CD14-positive monocyte (primary cell): Measurements from ENCODE around the gene IGSF9B. TPM values are rescaled to one million over a fixed set of nuclear protein-coding genes. Genes with fewer than 3 reads are reported as not detected.

Source experiments
- DNase-seq, 3 donors: peaks; one replicate each; pipeline ENCODE4 v3.0.0-alpha.2; 2011 to 2022
- H2AFZ ChIP-seq: 2 replicates; pipeline ENCODE4 v1.6.0; 2012; ENCODE audit warnings: mild to moderate bottlenecking, low read depth, low read length, inconsistent platforms; ENCODE audit not compliant: insufficient read depth, poor library complexity, severe bottlenecking
- H3K27ac ChIP-seq, 2 donors: 1 replicate in 1 of 2; 2 replicates in 1 of 2; pipeline ENCODE4 v1.5.1; 2012 to 2013; ENCODE audit warnings: low read length in 2 of 2, control low read depth in 1 of 2, inconsistent platforms in 1 of 2, low read depth in 1 of 2, mild to moderate bottlenecking in 1 of 2
- H3K27me3 ChIP-seq, 2 donors: one replicate each; pipeline versions ENCODE4 v1.6.0 to v1.6.1; 2011 to 2013; ENCODE audit warnings: low read length in 2 of 2; ENCODE audit not compliant: control insufficient read depth in 2 of 2, insufficient read depth in 2 of 2
- H3K36me3 ChIP-seq, 2 donors: replicated peaks in 1 of 2; 1 replicate in 1 of 2; 2 replicates in 1 of 2; pipeline versions ENCODE4 v1.5.1 to v1.6.1; 2012 to 2013; ENCODE audit warnings: low read length in 2 of 2, control low read depth in 1 of 2, inconsistent platforms in 1 of 2, mild to moderate bottlenecking in 1 of 2; ENCODE audit not compliant: insufficient read depth in 2 of 2, control insufficient read depth in 1 of 2
- H3K4me1 ChIP-seq, 2 donors: 1 replicate in 1 of 2; 2 replicates in 1 of 2; pipeline versions ENCODE4 v1.5.1 to v1.6.1; 2012 to 2013; ENCODE audit warnings: low read length in 2 of 2, control low read depth in 1 of 2, inconsistent platforms in 1 of 2, mild to moderate bottlenecking in 1 of 2, moderate library complexity in 1 of 2; ENCODE audit not compliant: insufficient read depth in 2 of 2, control insufficient read depth in 1 of 2
- H3K4me2 ChIP-seq: replicated peaks from 2 replicates; pipeline ENCODE3; 2012; ENCODE audit warnings: low read length, moderate library complexity, mild to moderate bottlenecking; ENCODE audit not compliant: poor library complexity, severe bottlenecking; ENCODE audit errors: extremely low read depth
- H3K4me3 ChIP-seq, 3 experiments: fragments of 200-600 bp in 1 of 3; sonication (generic) in 1 of 3; replicated peaks in 1 of 3; 1 replicate in 2 of 3; 2 replicates in 1 of 3; pipeline ENCODE4 v1.5.1; 2011 to 2013; ENCODE audit warnings: low read length in 3 of 3, mild to moderate bottlenecking in 3 of 3, control low read depth in 2 of 3, low read depth in 2 of 3, inconsistent platforms in 1 of 3, moderate library complexity in 1 of 3
- H3K79me2 ChIP-seq: 2 replicates; pipeline ENCODE4 v1.6.0; 2012; ENCODE audit warnings: mild to moderate bottlenecking, control low read depth, inconsistent platforms, low read length, moderate library complexity; ENCODE audit not compliant: insufficient read depth
- H3K9ac ChIP-seq: 2 replicates; pipeline ENCODE4 v1.6.0; 2017; ENCODE audit warnings: low read length, mild to moderate bottlenecking; ENCODE audit not compliant: insufficient read depth, poor library complexity, severe bottlenecking
- H3K9me3 ChIP-seq, 2 donors: replicated peaks in 1 of 2; 1 replicate in 1 of 2; 2 replicates in 1 of 2; pipeline versions ENCODE4 v1.5.1 to v1.6.1; 2012 to 2013; ENCODE audit warnings: low read length in 2 of 2, control low read depth in 1 of 2; ENCODE audit not compliant: control insufficient read depth in 1 of 2, insufficient read depth in 1 of 2
- H4K20me1 ChIP-seq: 2 replicates; pipeline ENCODE4 v1.6.0; 2012; ENCODE audit warnings: mild to moderate bottlenecking, low read length, control low read depth, moderate library complexity; ENCODE audit not compliant: insufficient read depth
- H3K27ac Mint-ChIP-seq, 7 donors: one replicate each; pipeline ENCODE4 v1.8.0; 2020; ENCODE audit warnings: mild to moderate bottlenecking in 7 of 7, mixed read lengths in 7 of 7, moderate library complexity in 6 of 7, inconsistent platforms in 2 of 7
- H3K27me3 Mint-ChIP-seq, 3 donors: one replicate each; pipeline ENCODE4 v1.8.0; 2021 to 2022; ENCODE audit warnings: low read depth in 3 of 3, mild to moderate bottlenecking in 3 of 3, mixed read lengths in 3 of 3, moderate library complexity in 3 of 3, inconsistent platforms in 1 of 3
- H3K36me3 Mint-ChIP-seq, 2 donors: one replicate each; pipeline ENCODE4 v1.8.0; 2020; ENCODE audit warnings: mixed read lengths in 2 of 2, inconsistent platforms in 1 of 2, mild to moderate bottlenecking in 1 of 2
- H3K4me1 Mint-ChIP-seq: one replicate; pipeline ENCODE4 v1.8.0; 2020; ENCODE audit warnings: mild to moderate bottlenecking, mixed read lengths
- H3K4me3 Mint-ChIP-seq, 2 donors: one replicate each; pipeline ENCODE4 v1.8.0; 2020; ENCODE audit warnings: mild to moderate bottlenecking in 2 of 2, mixed read lengths in 2 of 2, moderate library complexity in 1 of 2
- H3K9me3 Mint-ChIP-seq, 7 donors: one replicate each; pipeline ENCODE4 v1.8.0; 2020 to 2022; ENCODE audit warnings: mixed read lengths in 7 of 7, mild to moderate bottlenecking in 6 of 7, moderate library complexity in 6 of 7, inconsistent platforms in 2 of 7
- WGBS: methylation state at CpG from one replicate; pipeline ENCODE4 v1.1.5; 2013; ENCODE audit warnings: missing lambda C conversion rate; ENCODE audit not compliant: insufficient coverage; 5-methylcytosine and 5-hydroxymethylcytosine counted together
- intact Hi-C, 2 donors: fragments of 100-400 bp; cut with micrococcal nuclease; formaldehyde crosslinking; loops; one replicate each; pipeline versions ENCODE4 v1.15.0 to v1.15.1; 2023
- polyA plus RNA-seq, 3 donors: library from polyadenylated mRNA; depleted of rRNA in 1 of 3; unstranded in 2 of 3; stranded (reverse) in 1 of 3; fragments of 300-500 nt in 2 of 3; fragments of >200 nt in 1 of 3; fragmentation: Illumina TruSeq in 2 of 3; gene quantifications; 1 replicate in 2 of 3; 2 replicates in 1 of 3; pipeline ENCODE4 v1.2.3, GENCODE V29; 2012 to 2021
- TF ChIP-seq, protein P1 (sequence below): fragments of 200-600 bp; IDR thresholded peaks from one replicate; pipeline ENCODE4 v1.8.0; 2022; ENCODE audit warnings: antibody characterized with exemption, mild to moderate bottlenecking

The IGSF9B gene
- polyA plus RNA-seq, 3 donors = not detected

DNA sequence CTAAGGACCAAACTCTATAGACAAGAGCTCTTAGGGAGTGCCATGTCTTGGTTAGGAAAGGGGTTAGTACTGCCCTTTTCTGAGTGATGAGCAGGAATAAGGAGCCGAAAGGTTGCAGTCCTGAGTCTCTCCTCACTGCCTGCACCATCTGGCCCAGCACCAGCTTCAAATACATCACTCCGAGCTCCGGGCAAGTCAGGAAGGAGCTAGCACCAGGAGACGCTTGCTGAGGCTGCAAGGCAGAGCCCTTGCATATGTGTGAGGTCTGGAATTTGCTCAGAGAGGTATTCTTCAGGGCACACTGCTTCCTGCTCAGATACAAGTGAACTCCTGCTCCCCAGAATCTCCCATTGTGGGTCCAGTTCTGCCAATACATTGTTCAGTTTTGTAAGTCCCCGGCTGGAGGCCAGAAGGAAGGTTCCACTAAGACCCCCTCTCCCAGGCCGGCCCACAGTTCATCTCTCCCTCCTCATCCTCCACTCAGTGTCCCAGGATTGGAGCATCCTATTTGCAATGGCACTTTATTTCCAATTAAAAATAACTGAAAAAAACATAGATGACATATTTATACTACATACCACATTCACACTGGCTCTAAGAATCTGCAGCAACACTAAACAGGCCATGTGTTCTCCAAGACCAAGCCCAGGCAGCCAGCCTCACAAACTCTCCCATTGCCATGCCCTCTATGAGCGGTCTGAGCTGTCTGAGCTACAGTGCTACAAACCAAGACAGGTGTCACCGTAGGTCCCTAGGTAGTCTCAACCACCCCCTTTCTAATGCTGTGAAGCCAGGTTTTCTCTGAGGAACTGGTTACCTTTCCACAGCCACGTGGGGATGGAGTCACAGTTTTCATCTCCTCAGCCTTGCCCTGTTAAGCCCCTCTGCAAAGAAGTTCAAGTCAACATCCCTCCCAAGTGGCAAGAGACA is 56.3 kb downstream of the IGSF9B start:
- no peak overlapping the region for H3K4me3 Mint-ChIP-seq
- no peak overlapping the region for H3K27ac Mint-ChIP-seq
- H3K27me3 Mint-ChIP-seq = peaks cover 0 to 2% (median 2%) of the 10 kb centered on the region in 3 donors
- H3K36me3 Mint-ChIP-seq = no peaks in the 10 kb centered on the region
- Histone ChIP-seq H3K9ac (no peak overlapping the region), H3K79me2 (no peaks in the 10 kb centered on the region), H3K4me1 (no peaks in the 10 kb centered on the region), H2AFZ (no peak overlapping the region), H3K27ac (no peak overlapping the region), H3K4me2 (no peak overlapping the region), H4K20me1 (no peaks in the 10 kb centered on the region), H3K27me3 (no peaks in the 10 kb centered on the region), H3K4me3 (no peak overlapping the region), H3K36me3 (no peaks in the 10 kb centered on the region), H3K9me3 (no peaks in the 10 kb centered on the region)
- 83% methylated on average over 5 of the region's 9 CpGs for WGBS
- no peaks in the 10 kb centered on the region for H3K4me1 Mint-ChIP-seq
- no peak for DNase-seq
- H3K9me3 Mint-ChIP-seq = peaks cover 0 to 5% (median 1%) of the 10 kb centered on the region in 7 donors
- intact Hi-C loops = no loop called here
- TF ChIP-seq, protein P1, sequence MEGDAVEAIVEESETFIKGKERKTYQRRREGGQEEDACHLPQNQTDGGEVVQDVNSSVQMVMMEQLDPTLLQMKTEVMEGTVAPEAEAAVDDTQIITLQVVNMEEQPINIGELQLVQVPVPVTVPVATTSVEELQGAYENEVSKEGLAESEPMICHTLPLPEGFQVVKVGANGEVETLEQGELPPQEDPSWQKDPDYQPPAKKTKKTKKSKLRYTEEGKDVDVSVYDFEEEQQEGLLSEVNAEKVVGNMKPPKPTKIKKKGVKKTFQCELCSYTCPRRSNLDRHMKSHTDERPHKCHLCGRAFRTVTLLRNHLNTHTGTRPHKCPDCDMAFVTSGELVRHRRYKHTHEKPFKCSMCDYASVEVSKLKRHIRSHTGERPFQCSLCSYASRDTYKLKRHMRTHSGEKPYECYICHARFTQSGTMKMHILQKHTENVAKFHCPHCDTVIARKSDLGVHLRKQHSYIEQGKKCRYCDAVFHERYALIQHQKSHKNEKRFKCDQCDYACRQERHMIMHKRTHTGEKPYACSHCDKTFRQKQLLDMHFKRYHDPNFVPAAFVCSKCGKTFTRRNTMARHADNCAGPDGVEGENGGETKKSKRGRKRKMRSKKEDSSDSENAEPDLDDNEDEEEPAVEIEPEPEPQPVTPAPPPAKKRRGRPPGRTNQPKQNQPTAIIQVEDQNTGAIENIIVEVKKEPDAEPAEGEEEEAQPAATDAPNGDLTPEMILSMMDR = no peak

DNA sequence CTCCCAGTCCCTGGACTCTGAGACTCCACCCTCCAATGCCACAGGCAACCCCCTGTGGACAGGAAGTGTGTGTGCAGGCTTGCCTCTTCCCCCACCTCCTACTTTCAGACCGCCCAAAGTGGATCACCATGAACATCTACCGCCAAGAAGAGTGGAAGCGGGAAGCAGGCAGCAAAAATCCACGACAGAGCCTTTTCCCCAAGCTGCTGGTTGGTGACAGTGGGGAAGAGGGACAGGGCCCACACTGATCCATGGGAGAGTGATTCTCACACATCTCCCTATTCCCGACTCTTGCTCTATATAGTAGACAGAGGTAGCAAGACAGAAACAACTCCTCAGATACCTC is 58.0 kb downstream of the IGSF9B start:
- Mint-ChIP-seq H3K4me1 (no peaks in the 10 kb centered on the region), H3K9me3 (peaks cover 0 to 2% (median 0%) of the 10 kb centered on the region in 7 donors), H3K27me3 (peaks cover 0 to 2% (median 2%) of the 10 kb centered on the region in 3 donors), H3K4me3 (no peak overlapping the region), H3K27ac (peak overlapping the region in 1 of 7 donors; percentile 6), H3K36me3 (no peaks in the 10 kb centered on the region)
- no peak for DNase-seq
- Histone ChIP-seq H4K20me1 (no peaks in the 10 kb centered on the region), H3K4me3 (no peak overlapping the region), H3K9ac (no peak overlapping the region), H3K4me1 (no peaks in the 10 kb centered on the region), H3K4me2 (no peak overlapping the region), H3K27me3 (no peaks in the 10 kb centered on the region), H3K79me2 (no peaks in the 10 kb centered on the region), H2AFZ (no peak overlapping the region), H3K36me3 (no peaks in the 10 kb centered on the region), H3K27ac (no peak overlapping the region), H3K9me3 (no peaks in the 10 kb centered on the region)
- intact Hi-C loops = no loop called here
- no CpG with 5 or more reads among the region's 5 CpGs for WGBS
- TF ChIP-seq, protein P1 = no peak
